G401.6 (cell line): ENCODE measurements around the gene SRRM1.
A peak's percentile ranks its signal among the peaks of the same experiment; 100 is the strongest.

Source experiments
- FAIRE-seq: peaks from 2 replicates; lab custom pipeline; 2012; peaks lifted over from hg19 to GRCh38; lab: Jason Lieb, UNC

The SRRM1 gene

GRCh38 chr1:24642481-24643362 lies at the start of gene SRRM1:
SRRM1 (plus strand) TSS chr1:24643302; CDS start chr1:24643327, 25 bp downstream.
- peak; percentile 95 for FAIRE-seq

- FAIRE-seq = no peak
These were observed 48.8 kb upstream of the SRRM1 start for GRCh38 chr1:24594328-24594598.

- no peak for FAIRE-seq
These were observed 46.7 kb upstream of the SRRM1 start for GRCh38 chr1:24596401-24596880.

- FAIRE-seq = no peak
These were observed 43.8 kb upstream of the SRRM1 start for GRCh38 chr1:24599265-24599664.

- FAIRE-seq = no peak
These were observed 42.6 kb upstream of the SRRM1 start for GRCh38 chr1:24600551-24600950.

GRCh38 chr1:24605534-24606295 lies 37.4 kb upstream of the SRRM1 start:
- FAIRE-seq = no peak

- no peak for FAIRE-seq
These were observed 36.9 kb upstream of the SRRM1 start for GRCh38 chr1:24606296-24606605.

GRCh38 chr1:24606621-24607020 lies 36.5 kb upstream of the SRRM1 start:
- no peak for FAIRE-seq

- no peak for FAIRE-seq
These were observed 33.1 kb upstream of the SRRM1 start for GRCh38 chr1:24609949-24610517.

GRCh38 chr1:24619376-24619775 lies 23.7 kb upstream of the SRRM1 start:
- no peak for FAIRE-seq

- no peak for FAIRE-seq
These were observed 22.4 kb upstream of the SRRM1 start for GRCh38 chr1:24620678-24621077.

GRCh38 chr1:24621121-24621520 lies 22.0 kb upstream of the SRRM1 start:
- no peak for FAIRE-seq

GRCh38 chr1:24622218-24622617 lies 20.9 kb upstream of the SRRM1 start:
- FAIRE-seq = no peak

- FAIRE-seq = no peak
These were observed 10.3 kb upstream of the SRRM1 start for GRCh38 chr1:24632832-24633175.

- FAIRE-seq = peak; percentile 96
These were observed 7.8 kb upstream of the SRRM1 start for GRCh38 chr1:24635195-24635843.

GRCh38 chr1:24636661-24637357 lies 6.3 kb upstream of the SRRM1 start:
- no peak for FAIRE-seq

- no peak for FAIRE-seq
These were observed 4.0 kb upstream of the SRRM1 start for GRCh38 chr1:24639094-24639493.

- no peak for FAIRE-seq
These were observed 3.2 kb upstream of the SRRM1 start for GRCh38 chr1:24639881-24640280.

GRCh38 chr1:24640288-24640687 lies 2.8 kb upstream of the SRRM1 start:
- FAIRE-seq = no peak

GRCh38 chr1:24641646-24642151 lies 1.4 kb upstream of the SRRM1 start:
- FAIRE-seq = no peak

GRCh38 chr1:24643363-24644099 lies 429 bp downstream of the SRRM1 start:
- FAIRE-seq = no peak

GRCh38 chr1:24644100-24644384 lies 940 bp downstream of the SRRM1 start:
- FAIRE-seq = no peak
